HL-60 (cell line): Measurements from ENCODE around the gene RNASE13.

ENCODE experiments used
- CTCF ChIP-seq: IDR thresholded peaks from one replicate; pipeline ENCODE4 v1.5.1; 2011; ENCODE audit warnings: low read length, control low read depth, inconsistent platforms; ENCODE audit not compliant: insufficient read depth
- POLR2AphosphoS5 ChIP-seq: IDR thresholded peaks from 2 replicates; pipeline ENCODE4 v1.6.1; 2012; ENCODE audit warnings: low read depth
- REST ChIP-seq: IDR thresholded peaks from 2 replicates; pipeline ENCODE4 v1.6.1; 2012; ENCODE audit warnings: low read depth; ENCODE audit not compliant: insufficient replicate concordance

- TF ChIP-seq POLR2AphosphoS5 (no peak), CTCF (no peak), REST (no peak)
These were observed 20.1 kb upstream of the RNASE13 start for GRCh38 chr14:21054768-21055145.
